Stimulated activated CD4-positive, alpha-beta T cell treated with anti-CD3 and anti-CD28 coated beads, Interleukin-15, amount 100 ng/mL, for 24 hours (primary cell): Measurements from ENCODE around the gene HSDL2.
"Not testable (repeated sequence)": the region's sequence is repeated elsewhere in the genome, so short reads cannot be mapped to it uniquely, and the experiment has no call there.

Experiments
- DNase-seq: peaks from one replicate; pipeline ENCODE4 v3.0.0-alpha.2; 2020

Gene HSDL2

GRCh38 chr9:112367465-112367864 lies 12.4 kb upstream of the HSDL2 start:
- no peak for DNase-seq

DNA sequence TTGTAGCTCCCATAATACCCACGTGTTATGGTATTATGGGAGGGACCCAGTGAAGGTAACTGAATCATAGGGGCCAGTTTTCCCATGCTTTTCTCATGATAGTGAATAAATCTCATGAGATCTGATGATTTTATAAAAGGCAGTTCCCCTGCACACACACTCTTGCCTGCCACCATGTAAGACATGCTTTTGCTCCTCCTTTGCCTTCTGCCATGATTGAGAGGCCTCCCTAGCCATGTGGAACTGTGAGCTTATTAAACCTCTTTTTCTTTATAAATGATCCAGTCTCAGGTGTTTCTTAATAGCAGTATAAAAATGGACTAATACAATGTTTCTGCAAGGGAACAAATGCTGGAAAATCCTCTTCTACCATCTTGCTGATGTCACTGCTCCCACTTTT lies 10.1 kb upstream of the HSDL2 start:
- no peak for DNase-seq

- no peak for DNase-seq
Measured at GRCh38 chr9:112371060-112371459, 8.8 kb upstream of the HSDL2 start.

- not testable (repeated sequence) for DNase-seq
Measured at GRCh38 chr9:112373666-112374065, 6.2 kb upstream of the HSDL2 start.

DNA sequence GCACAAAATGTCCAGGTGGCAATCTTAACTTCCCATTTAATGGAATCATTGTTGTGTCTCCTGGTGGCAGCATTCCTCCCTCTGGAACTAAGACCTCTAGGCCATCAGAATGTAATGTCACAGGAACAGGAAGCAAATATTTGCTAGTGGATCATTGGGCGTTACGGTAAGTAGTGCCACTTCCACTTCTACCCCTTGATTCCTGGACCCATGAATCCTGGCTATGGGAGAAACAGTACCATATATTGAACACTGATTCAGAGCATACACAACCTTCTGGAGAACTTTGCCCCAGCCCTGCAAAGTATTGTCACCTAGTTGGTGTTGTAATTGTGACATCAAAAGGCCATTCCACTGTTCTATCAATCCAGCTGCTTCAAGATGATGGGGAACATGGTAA lies 5.7 kb upstream of the HSDL2 start:
- not testable (repeated sequence) for DNase-seq

- DNase-seq = no peak
Measured at GRCh38 chr9:112375361-112375760, 4.5 kb upstream of the HSDL2 start.

DNA sequence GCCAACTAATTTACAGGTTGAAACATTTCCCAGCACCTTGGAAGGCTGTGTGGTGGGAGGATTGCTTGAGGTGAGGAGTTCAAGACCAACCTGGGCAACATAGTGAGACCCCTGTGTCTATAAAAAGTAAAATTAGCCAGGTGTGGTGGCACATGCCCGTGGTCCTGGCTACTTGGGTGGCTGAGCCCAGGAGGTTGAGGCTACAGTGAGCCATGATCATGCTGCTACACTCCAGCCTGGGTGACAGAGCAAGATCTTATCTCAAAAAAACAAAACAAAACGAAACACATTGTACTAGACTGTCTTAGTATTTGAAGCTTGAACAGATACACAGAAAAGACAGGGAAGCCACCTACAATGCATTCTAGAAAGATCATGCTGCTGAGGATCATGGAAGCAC lies 2.8 kb upstream of the HSDL2 start:
- no peak for DNase-seq

- no peak for DNase-seq
Measured at GRCh38 chr9:112377684-112378327, 2.1 kb upstream of the HSDL2 start.

GRCh38 chr9:112378328-112379176 lies 1.4 kb upstream of the HSDL2 start:
- DNase-seq = peak; percentile 60

DNA sequence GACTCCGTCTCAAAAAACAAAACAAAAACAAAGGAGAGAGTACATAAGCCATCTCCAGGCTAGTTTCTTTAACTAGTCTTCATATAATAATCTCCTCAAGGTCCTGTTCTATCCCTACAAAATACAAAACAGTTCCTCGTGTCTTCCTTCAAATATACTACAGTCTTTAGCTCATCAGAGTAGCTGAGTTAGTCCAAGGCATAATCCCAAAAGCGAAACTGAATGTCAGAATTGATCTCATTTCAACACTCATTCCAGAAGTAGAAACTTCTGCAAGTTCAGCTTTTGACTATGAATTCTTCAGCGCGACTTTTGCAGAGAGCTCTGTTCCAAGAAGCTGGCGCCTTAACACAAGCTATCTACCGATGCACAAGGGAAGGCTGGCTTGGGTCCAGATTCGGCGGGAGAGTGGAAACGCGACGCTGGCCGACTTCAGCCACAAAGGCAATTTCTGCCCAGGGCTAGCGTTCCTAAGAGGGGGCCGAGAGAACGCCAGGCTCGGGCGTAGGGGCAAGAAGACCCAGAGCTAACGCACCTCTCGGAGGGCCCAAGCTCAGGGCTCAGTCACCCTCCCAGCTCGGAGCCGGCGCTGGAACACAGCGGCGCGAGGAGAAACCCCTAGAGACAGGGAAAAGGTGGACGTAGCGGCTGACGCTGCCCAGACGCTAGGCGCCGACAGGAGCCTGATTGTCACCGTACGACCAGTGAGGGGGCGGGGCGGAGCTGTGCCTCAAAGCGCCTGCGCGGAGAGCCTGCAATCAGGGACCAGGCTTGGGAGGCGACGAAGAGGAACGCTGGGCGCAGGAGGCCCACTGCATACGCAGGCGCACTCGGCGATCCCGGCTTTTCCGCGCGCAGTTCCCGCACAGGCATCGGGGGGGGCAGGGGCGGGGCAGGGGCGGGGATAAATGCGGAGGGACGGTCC lies 469 bp upstream of the HSDL2 start:
- peak; percentile 99 for DNase-seq

DNA sequence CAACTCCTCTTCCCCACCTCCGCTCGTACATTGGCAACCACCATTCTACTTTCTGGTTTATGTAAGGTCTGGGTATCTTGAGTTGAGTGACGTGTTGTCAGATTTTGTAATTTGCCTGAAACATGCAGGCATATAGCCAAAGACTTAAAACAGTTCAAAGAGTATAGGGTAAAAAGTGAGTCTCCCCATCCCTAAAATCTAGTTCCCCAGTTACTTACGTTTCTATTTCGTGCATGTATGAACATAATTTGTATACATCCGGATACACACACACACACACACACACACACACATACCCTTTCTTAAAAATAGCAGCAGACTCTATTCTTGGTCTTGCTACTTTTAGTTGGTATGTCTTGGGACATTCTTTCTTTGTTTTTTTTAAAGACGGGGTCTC lies 915 bp downstream of the HSDL2 start:
- DNase-seq = peak; percentile 10

- DNase-seq = no peak
Measured at GRCh38 chr9:112382066-112382465, 2.2 kb downstream of the HSDL2 start.

DNA sequence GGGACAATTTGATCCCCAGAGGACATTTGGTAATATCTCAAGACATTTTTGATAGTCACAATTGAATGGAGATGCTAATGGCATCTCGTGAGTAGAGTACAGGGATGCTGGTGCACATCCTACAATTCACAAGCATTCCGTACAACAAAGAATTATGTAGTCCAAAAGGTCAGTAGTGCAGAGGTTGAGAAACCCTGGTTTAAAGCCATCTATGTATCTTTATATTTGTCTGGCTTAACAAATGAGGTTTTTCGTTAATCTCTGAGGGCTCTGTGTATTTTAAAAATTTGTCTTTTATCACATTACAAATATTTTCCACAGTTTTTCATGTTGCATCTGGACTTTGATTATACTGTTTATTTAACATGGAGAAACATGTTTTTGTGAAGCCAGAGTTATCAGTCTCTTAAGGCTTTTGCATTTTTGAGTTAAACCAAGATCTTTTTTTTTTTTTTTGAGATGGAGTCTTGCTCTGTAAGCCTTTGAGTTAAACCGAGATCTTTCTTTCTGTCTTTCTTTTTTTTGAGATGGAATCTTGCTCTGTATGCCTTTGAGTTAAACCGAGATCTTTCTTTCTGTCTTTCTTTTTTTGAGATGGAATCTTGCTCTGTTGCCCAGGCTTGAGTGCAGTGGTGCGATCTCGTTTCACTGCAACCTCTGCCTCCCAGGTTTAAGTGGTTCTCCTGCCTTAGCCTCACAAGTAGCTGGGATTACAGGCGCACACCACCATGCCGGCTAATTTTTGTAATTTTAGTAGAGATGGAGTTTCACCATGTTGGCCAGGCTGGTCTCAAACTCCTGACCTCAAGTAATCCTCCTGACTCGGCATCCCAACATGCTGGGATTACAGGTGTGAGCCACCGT lies 2.8 kb downstream of the HSDL2 start:
- DNase-seq = no peak

- no peak for DNase-seq
Measured at GRCh38 chr9:112384219-112384618, 4.3 kb downstream of the HSDL2 start.

DNA sequence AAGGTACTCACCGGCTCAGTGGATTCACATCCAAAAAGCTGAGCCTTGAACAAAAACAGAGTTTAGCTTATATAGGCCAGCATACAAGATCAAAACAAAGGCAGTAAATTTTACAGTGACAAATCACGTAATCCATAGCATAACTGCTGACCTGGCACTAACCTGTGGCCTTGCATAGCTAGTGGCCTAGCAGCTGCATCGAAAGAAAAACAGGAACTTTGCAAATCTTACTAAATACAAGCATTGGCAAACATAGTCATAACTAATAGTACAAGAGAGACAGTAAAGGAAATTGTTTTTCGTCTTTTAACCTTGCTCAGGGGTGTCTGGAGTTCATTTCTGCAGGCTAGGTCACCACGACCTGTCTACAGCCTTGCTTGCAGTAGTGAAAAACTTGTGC lies 4.8 kb downstream of the HSDL2 start:
- no peak for DNase-seq

DNA sequence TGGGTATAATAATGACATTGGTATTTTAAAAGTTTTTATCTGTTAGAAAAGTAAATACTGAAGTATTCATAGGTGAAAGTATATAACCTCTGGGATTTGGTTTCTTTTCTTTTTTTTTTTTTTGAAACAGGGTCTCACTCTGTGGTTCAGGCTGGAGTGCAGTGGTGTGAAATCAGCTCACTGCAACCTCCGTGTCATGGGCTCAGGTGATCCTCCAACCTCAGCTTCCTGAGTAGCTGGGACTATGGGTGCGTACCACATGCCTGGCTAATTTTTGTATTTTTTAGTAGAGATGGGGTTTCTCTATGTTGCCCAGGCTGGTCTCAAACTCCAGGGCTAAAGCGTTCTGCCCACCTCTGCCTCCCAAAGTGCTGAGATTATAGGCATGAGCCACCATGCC lies 7.2 kb downstream of the HSDL2 start:
- no peak for DNase-seq

DNA sequence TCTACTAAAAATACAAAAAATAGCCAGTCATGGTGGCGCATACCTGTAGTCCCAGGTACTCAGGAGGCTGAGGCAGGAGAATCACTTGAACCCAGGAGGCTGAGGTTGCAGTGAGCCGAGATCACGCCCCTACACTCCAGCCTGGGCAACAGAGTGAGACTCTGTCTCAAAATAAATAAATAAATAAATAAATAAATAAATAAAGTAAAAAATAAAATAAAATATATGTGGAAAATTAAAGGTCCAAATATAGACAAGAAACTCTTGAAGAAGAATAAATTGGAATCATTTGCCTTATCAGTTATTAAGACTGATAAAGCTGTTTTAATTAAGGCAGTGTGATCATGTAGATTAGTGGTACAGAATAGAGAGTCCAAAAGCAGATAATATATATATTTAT lies 10.0 kb downstream of the HSDL2 start:
- not testable (repeated sequence) for DNase-seq

- DNase-seq = not testable (repeated sequence)
Measured at GRCh38 chr9:112391936-112392560, 12.1 kb downstream of the HSDL2 start.

GRCh38 chr9:112393146-112393545 lies 13.2 kb downstream of the HSDL2 start:
- DNase-seq = not testable (repeated sequence)

DNA sequence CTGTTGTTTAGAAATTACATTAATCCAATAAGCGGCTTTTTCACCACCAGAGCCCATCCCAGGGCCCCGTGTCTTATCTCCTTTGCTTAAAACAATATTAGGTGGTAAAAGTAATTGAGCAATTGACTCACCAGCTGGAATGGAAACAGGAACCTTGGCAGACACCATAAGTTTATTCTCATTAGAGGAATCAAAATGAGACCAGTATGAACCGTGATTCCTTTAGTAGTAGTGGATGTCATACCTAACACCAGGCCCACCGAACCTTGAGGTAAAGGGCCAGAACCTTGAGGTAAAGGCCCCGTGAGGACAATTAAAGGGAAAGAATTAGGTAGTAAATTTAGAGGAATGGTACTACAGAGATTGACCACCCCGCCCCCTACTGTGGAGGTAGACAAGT lies 16.5 kb downstream of the HSDL2 start:
- DNase-seq = no peak

GRCh38 chr9:112396872-112397271 lies 17.0 kb downstream of the HSDL2 start:
- DNase-seq = no peak
